Esophagus squamous epithelium (tissue), 5 donors: Measurements from ENCODE around the gene BBS5. TPM values are rescaled to one million over a fixed set of nuclear protein-coding genes. Genes with fewer than 3 reads are reported as not detected.

ENCODE experiments used
- DNase-seq: peaks from one replicate; lab custom pipeline; 2025; lab: John Stamatoyannopoulos, UW
- H3K27ac ChIP-seq, 4 donors: fragments of 200-600 bp; sonication (generic); one replicate each; pipeline ENCODE4 v1.5.1; 2016 to 2019; ENCODE audit warnings: mild to moderate bottlenecking in 1 of 4
- H3K27me3 ChIP-seq, 4 donors: fragments of 200-600 bp; sonication (generic); 1 replicate in 3 of 4; 2 replicates in 1 of 4; pipeline versions ENCODE4 v1.5.1 to v1.6.0; 2017 to 2021; ENCODE audit warnings: antibody characterized with exemption in 1 of 4
- H3K36me3 ChIP-seq, 3 donors: fragments of 200-600 bp; sonication (generic); one replicate each; pipeline ENCODE4 v1.5.1; 2016 to 2019
- H3K4me1 ChIP-seq, 3 donors: fragments of 200-600 bp; sonication (generic); one replicate each; pipeline ENCODE4 v1.5.1; 2017 to 2019
- H3K4me3 ChIP-seq, 4 donors: fragments of 200-600 bp; sonication (generic); 1 replicate in 3 of 4; 2 replicates in 1 of 4; pipeline ENCODE4 v1.5.1; 2016 to 2019; ENCODE audit warnings: mild to moderate bottlenecking in 2 of 4, moderate library complexity in 1 of 4
- H3K9me3 ChIP-seq, 3 donors: fragments of 200-600 bp; sonication (generic); one replicate each; pipeline ENCODE4 v1.5.1; 2016 to 2019
- POLR2A ChIP-seq, 4 donors: fragments of 450-650 bp; IDR thresholded peaks; one replicate each; pipeline ENCODE4 v1.6.1; 2017; ENCODE audit warnings: antibody characterized with exemption in 4 of 4, mild to moderate bottlenecking in 4 of 4, moderate library complexity in 3 of 4
- WGBS, 2 donors: methylation state at CpG; one replicate each; pipeline ENCODE4 v1.1.5; 2018; 5-methylcytosine and 5-hydroxymethylcytosine counted together
- intact Hi-C: fragments of 100-400 bp; cut with DNase I; formaldehyde crosslinking; loops from one replicate; pipeline ENCODE4 v1.15.0; 2022
- total RNA-seq, 4 donors: library from RNA; depleted of rRNA; stranded (reverse); fragments of >200 nt; gene quantifications; one replicate each; pipeline ENCODE4 v1.1.0, GENCODE V29; 2016
- TF ChIP-seq, protein P1 (sequence below), 6 experiments: fragments of 450-650 bp in 4 of 6; fragments of 200-600 bp in 2 of 6; sonication (generic) in 2 of 6; IDR thresholded peaks; one replicate each; pipeline ENCODE4 v1.5.1; 2016 to 2019; ENCODE audit warnings: antibody characterized with exemption in 6 of 6, mild to moderate bottlenecking in 4 of 6, moderate library complexity in 4 of 6
- donor health status: DM: yes; HTN: yes; CAD: no.

The BBS5 gene
- total RNA-seq, 4 donors from 2014 or later, result 1.4 to 7.1 (median 2.6) TPM

DNA sequence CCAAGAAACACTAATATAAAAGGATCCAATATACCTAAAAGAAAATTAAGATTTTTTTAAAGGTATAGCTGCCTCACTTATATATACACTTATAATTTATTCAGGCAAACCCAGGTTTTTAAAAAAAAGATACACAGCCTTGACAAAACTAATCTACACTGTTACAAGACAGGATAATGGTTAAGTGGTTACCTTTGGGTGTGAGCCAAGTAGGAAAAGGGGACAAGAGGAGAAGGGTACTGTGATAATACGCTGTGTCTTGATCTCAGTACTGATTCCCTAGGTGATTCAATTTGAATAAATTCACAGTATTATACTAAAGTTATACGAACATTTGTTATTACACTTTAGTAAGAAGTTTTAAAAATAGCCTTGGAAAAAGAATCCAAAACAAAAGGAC is 60.9 kb downstream of the BBS5 start:
- no peaks in the 10 kb centered on the region for H3K4me1 ChIP-seq

GRCh38 chr2:169542433-169542832 is 63.1 kb downstream of the BBS5 start:
- H3K4me1 ChIP-seq, result no peaks in the 10 kb centered on the region
- H3K9me3 ChIP-seq, result no peaks in the 10 kb centered on the region
- TF ChIP-seq, protein P1, sequence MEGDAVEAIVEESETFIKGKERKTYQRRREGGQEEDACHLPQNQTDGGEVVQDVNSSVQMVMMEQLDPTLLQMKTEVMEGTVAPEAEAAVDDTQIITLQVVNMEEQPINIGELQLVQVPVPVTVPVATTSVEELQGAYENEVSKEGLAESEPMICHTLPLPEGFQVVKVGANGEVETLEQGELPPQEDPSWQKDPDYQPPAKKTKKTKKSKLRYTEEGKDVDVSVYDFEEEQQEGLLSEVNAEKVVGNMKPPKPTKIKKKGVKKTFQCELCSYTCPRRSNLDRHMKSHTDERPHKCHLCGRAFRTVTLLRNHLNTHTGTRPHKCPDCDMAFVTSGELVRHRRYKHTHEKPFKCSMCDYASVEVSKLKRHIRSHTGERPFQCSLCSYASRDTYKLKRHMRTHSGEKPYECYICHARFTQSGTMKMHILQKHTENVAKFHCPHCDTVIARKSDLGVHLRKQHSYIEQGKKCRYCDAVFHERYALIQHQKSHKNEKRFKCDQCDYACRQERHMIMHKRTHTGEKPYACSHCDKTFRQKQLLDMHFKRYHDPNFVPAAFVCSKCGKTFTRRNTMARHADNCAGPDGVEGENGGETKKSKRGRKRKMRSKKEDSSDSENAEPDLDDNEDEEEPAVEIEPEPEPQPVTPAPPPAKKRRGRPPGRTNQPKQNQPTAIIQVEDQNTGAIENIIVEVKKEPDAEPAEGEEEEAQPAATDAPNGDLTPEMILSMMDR (IDR thresholded peaks at IDR 0.05), result no peak
- no peak for TF ChIP-seq POLR2A (IDR thresholded peaks at IDR 0.05)
- peaks cover 0 to 91% (median 0%) of the 10 kb centered on the region in 3 donors for H3K36me3 ChIP-seq
- intact Hi-C loops, result no loop called here
- no peak overlapping the region for H3K4me3 ChIP-seq
- no peaks in the 10 kb centered on the region for H3K27me3 ChIP-seq
- H3K27ac ChIP-seq, result no peak overlapping the region
- DNase-seq, result no peak
- WGBS, 2 donors, result 77 to 92% methylated on average over 3 of the region's 3 CpGs

More for the DNA sequence above, 60.9 kb downstream of the BBS5 start:
- DNase-seq, result no peak
- intact Hi-C loops, result no loop called here
- no peak overlapping the region for H3K4me3 ChIP-seq
- WGBS, 2 donors, result 86 to 93% methylated on average over 2 of the region's 2 CpGs
- no peaks in the 10 kb centered on the region for H3K9me3 ChIP-seq
- H3K36me3 ChIP-seq, result peaks cover 0 to 90% (median 0%) of the 10 kb centered on the region in 3 donors
- no peaks in the 10 kb centered on the region for H3K27me3 ChIP-seq
- TF ChIP-seq, protein P1 (IDR thresholded peaks at IDR 0.05), result no peak
- TF ChIP-seq POLR2A (IDR thresholded peaks at IDR 0.05), result no peak
- no peak overlapping the region for H3K27ac ChIP-seq

DNA sequence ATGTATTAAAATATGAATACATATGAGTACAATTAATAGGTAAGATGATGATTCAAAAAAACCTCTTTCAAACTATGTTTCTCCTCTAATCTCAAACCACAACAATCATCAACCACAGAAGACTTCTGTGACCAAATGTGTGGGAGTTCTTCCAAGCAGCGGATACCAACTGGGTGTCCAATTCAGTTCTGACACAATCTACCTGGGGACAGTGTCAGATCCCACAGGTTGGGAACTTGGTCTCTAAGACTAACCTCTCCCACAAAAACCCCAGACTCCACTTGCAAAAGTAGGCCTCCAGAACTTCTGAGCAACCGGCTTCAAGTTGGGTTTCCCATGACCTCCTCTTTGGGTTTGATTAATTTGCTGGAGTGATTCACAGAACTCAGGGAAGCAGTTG is 67.5 kb downstream of the BBS5 start:
- 75 to 80% methylated on average over 1 to 2 of the region's 2 CpGs for WGBS, 2 donors
- Histone ChIP-seq H3K4me1 (no peaks in the 10 kb centered on the region), H3K4me3 (no peak overlapping the region), H3K36me3 (peaks cover 0 to 80% (median 0%) of the 10 kb centered on the region in 3 donors), H3K27me3 (no peaks in the 10 kb centered on the region), H3K9me3 (no peaks in the 10 kb centered on the region), H3K27ac (no peak overlapping the region)
- intact Hi-C loops, result no loop called here
- TF ChIP-seq POLR2A (IDR thresholded peaks at IDR 0.05), result no peak
- TF ChIP-seq, protein P1 (IDR thresholded peaks at IDR 0.05), result no peak
- no peak for DNase-seq

Other genes starting within 250 kb of the BBS5 start
- gene LRP2, start 117.0 kb upstream of the BBS5 start, total RNA-seq, result under 1 TPM in 2 of 4 donors, not detected in 2; under 0.01 to 0.04 TPM
- under 1 TPM in 2 of 4 donors, not detected in 2; 0.40 to 0.76 TPM for gene KLHL41, start 30.2 kb downstream of the BBS5 start, total RNA-seq
- gene FASTKD1, start 94.4 kb downstream of the BBS5 start, total RNA-seq, result 10 to 100 TPM; 15.8 to 36.7 (median 25.9) TPM
- 10 to 100 TPM; 17.6 to 32.8 (median 28.8) TPM for gene PPIG, start 104.9 kb downstream of the BBS5 start, total RNA-seq
- gene CFAP210, start 214.9 kb downstream of the BBS5 start, total RNA-seq, result not detected
- 1 to 10 TPM; 1.9 to 4.6 (median 3.3) TPM for gene PHOSPHO2, start 215.0 kb downstream of the BBS5 start, total RNA-seq